Epithelial cell of esophagus (primary cell): Measurements from ENCODE around the gene PNLDC1.

Source experiments
- DNase-seq: peaks from one replicate; pipeline ENCODE4 v3.0.0; 2010; ENCODE audit warnings: low read depth
- H3K4me3 ChIP-seq: 2 replicates; pipeline ENCODE4 v1.5.1; 2011; ENCODE audit warnings: mild to moderate bottlenecking, low read length, control low read depth
- CTCF ChIP-seq: IDR thresholded peaks from 2 replicates; pipeline ENCODE4 v1.5.1; 2011; ENCODE audit warnings: low read depth, mild to moderate bottlenecking, low read length, control low read depth, inconsistent platforms; ENCODE audit not compliant: insufficient read depth; ENCODE audit errors: missing control alignments

Gene PNLDC1

DNA sequence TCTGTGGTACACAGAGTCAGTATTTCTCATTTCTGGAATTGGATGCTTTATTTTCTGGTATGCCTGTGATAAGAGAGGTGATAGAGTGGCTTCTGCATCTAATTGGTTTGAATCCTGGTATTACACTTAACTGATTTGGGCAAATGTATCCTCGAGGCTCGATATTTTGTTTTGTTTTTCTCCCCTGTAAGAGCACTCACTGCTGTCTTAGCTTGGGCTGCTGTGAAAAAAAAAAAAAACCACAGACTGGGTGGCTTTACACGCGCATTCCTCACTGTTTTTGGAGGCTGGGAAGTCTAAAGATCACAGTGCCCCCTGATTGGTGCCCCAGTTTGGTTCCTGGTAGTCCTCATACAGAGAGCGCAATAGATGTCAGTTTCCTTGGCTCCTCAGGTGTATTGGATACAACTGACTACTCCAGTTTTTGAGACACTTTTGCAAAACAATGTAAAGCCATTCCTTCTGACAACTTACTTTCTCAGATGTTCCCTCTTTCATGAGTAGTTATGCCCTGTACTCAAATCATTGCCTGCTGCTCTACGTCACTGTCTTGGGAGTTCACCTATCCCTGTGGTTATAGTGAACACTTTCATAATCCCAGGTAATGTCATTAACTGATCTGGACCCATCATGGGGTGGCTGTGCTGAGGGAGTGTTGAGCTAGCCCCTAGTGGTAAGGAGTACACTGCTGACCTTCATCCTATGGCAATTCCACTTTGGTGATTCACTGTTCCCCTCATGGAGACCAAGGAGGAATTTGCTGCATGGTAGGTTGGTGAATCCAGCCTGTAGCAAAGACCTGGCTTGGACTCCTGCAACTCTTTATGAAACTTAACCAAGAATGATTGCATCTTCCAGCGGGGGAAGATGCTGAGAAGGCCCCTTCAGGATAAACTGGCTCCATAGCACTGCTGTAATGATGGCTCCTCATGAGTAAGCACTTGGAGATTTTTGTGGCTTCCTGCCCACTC lies 41.8 kb upstream of the PNLDC1 start:
- peak; percentile 77 for DNase-seq
- H3K4me3 ChIP-seq: no peak overlapping the region
- TF ChIP-seq CTCF: no peak

GRCh38 chr6:159759645-159760044 lies 40.4 kb upstream of the PNLDC1 start:
- no peak for TF ChIP-seq CTCF
- no peak overlapping the region for H3K4me3 ChIP-seq

DNA sequence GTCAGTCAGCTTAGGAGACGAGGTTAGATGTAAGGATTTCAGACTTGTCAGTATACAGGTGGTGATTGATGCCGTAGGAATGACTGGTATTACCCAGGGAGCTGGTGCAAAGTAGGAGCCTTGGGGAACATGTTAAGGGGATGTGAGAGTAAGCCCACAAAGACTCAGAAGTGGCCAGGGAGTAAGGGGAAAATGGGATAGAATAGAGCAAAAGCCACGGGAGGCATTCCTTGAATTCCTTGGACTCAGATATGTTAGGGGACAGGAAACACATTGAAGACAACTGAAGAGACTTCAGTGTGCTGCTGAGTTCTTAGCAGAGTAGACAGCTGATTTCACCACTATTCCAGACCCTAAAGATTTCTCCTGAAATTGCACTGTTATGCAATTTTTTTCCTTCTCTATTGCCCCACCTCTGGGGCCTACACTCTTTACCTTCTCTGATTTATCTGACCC lies 39.4 kb upstream of the PNLDC1 start:
- peak overlapping the region; percentile 82 for H3K4me3 ChIP-seq
- DNase-seq: peak; percentile 64
- no peak for TF ChIP-seq CTCF

More at GRCh38 chr6:159759645-159760044, 40.4 kb upstream of the PNLDC1 start:
- no peak for DNase-seq

GRCh38 chr6:159761129-159761872 lies 38.8 kb upstream of the PNLDC1 start:
- no peak for TF ChIP-seq CTCF
- H3K4me3 ChIP-seq: peak overlapping the region; percentile 82
- DNase-seq: peak; percentile 12

DNA sequence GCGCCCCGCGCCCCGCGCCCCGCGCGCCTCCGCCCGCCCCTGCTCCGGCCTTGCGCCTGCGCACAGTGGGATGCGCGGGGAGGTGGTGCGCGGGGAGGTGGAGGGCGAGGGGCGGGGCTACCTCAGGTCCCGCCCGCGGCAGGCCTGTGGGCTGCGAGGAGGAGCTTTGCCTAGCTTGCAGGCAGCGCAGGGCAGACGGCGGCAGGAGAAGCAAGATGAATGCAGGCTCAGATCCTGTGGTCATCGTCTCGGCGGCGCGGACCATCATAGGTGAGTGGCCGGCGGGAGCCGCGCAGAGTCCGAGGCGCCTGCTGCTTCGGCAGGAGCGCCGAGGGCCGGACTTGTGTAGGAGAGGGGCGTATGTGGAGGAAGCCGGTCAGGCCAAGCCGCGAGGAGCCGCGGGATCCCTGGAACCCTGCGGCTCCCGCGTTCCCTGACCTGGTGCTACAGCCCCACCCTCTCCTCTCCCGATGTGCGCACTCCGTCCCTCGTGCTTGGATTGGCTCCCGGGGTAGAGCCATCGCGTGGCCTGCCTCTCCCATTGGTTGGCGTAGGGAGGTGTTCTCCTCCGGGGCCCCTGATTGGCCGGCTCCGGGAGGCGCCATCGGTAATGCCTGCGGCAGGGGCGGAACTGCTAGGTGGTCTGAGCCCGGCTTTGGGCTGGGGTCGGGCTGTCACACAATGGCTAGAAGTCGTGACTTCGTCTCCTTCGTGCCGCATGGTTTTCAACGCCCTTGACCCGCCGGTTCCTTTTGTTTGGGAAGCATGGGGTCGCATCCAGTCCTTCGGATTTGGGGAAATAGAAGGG lies 38.0 kb upstream of the PNLDC1 start, which contains the start of gene ACAT2:
Gene ACAT2, plus strand, starts transcription at position 173 of the 808 bp plus-strand sequence. Its CDS starts 43 bp downstream, at position 216.
- peak within 1 kb of the TSS; percentile 82 for H3K4me3 ChIP-seq
- peak; percentile 96 for DNase-seq
- TF ChIP-seq CTCF: no peak

DNA sequence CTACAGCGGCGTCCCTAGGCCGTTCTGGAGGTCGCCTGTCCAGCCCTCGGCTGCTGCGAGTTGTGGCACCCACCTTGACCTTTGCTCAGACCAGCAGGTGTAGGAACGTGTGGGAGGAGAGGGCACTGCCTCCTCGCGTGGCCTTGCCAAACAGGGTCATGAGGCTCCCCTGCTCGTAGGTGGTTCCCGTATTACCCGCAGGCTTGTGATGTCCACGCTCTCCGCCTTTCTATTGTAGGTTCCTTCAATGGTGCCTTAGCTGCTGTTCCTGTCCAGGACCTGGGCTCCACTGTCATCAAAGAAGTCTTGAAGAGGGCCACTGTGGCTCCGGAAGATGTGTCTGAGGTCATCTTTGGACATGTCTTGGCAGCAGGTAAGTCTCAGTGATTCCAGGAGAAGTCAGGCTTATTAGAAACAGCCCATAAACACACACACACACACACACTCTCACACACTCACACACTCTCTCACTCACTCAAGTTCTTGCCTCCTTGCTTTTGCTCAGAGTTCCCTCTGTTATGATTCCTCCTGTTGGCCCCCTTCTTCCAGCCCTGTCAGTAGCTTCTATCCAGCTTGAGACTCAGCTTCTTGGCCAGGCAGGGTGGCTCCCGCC lies 37.3 kb upstream of the PNLDC1 start:
- TF ChIP-seq CTCF: no peak
- peak; percentile 48 for DNase-seq

More for the DNA sequence above, 37.3 kb upstream of the PNLDC1 start:
- peak overlapping the region; percentile 82 for H3K4me3 ChIP-seq
